Lower leg skin (tissue), 4 donors: Measurements from ENCODE around the gene SSR4. TPM values are rescaled to one million over a fixed set of nuclear protein-coding genes. Genes with fewer than 3 reads are reported as not detected.

Experiments
- DNase-seq, 2 donors: peaks; one replicate each; pipeline ENCODE4 v3.0.0-alpha.2; 2019; ENCODE audit warnings: low spot score in 2 of 2
- H3K4me3 ChIP-seq: fragments of 200-600 bp; sonication (generic); 2 replicates; pipeline ENCODE4 v1.5.1; 2017; ENCODE audit warnings: mild to moderate bottlenecking, low read depth; ENCODE audit not compliant: poor library complexity, severe bottlenecking
- CTCF ChIP-seq, 3 donors: fragments of 450-650 bp; IDR thresholded peaks; one replicate each; pipeline ENCODE4 v1.5.1; 2016; ENCODE audit warnings: antibody characterized with exemption in 3 of 3, mild to moderate bottlenecking in 3 of 3, moderate library complexity in 2 of 3
- POLR2A ChIP-seq, 2 donors: fragments of 450-650 bp; IDR thresholded peaks; one replicate each; pipeline ENCODE4 v1.6.1; 2016 to 2017; ENCODE audit warnings: antibody characterized with exemption in 2 of 2, mild to moderate bottlenecking in 1 of 2, moderate library complexity in 1 of 2
- WGBS, 2 donors: methylation state at CpG; one replicate each; pipeline ENCODE4 v1.1.5; 2018; 5-methylcytosine and 5-hydroxymethylcytosine counted together
- intact Hi-C: fragments of 100-400 bp; cut with DNase I; formaldehyde crosslinking; loops from one replicate; pipeline ENCODE4 v1.15.0; 2023; ENCODE audit warnings: low total_unique reads
- total RNA-seq, 4 donors: library from RNA; depleted of rRNA; stranded (reverse); fragments of >200 nt; gene quantifications; one replicate each; pipeline ENCODE4 v1.1.0, GENCODE V29; 2016

Gene SSR4
- total RNA-seq, 4 donors from 2014 or later: 90.2 to 169 (median 156) TPM

GRCh38 chrX:153782313-153782712, 12.2 kb upstream of the SSR4 start:
- intact Hi-C loops: no loop called here
- no peak overlapping the region for H3K4me3 ChIP-seq
- TF ChIP-seq CTCF (IDR thresholded peaks at IDR 0.05) (no peak), POLR2A (IDR thresholded peaks at IDR 0.05) (no peak)
- WGBS, 2 donors: 20 to 65% methylated on average over 3 to 10 of the region's 11 CpGs
- no peak for DNase-seq

DNA sequence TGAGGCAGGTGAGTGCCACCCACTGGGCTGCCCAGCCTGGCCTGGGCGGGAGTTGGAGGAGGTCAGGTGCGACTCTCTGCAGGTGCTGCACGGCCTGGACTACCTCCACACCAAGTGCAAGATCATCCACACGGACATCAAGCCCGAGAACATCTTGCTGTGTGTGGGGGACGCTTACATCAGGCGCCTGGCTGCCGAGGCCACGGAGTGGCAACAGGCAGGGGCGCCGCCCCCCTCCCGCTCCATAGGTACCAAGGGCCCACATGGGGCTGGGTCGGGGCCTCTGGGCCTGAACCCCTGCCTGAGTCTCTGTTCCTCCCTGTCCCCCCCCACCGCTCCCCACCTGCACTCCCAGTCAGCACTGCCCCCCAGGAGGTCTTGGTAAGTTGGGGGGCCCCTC, 11.6 kb upstream of the SSR4 start:
- no peak overlapping the region for H3K4me3 ChIP-seq
- WGBS, 2 donors: 96% methylated on average over 14 of the region's 14 CpGs; no CpG with 5 or more reads in 1 of the 2 donors
- no peak for DNase-seq
- intact Hi-C loops: no loop called here
- TF ChIP-seq CTCF (IDR thresholded peaks at IDR 0.05) (no peak), POLR2A (IDR thresholded peaks at IDR 0.05) (no peak)

GRCh38 chrX:153783378-153784013, 11.0 kb upstream of the SSR4 start:
- TF ChIP-seq POLR2A (IDR thresholded peaks at IDR 0.05) (no peak), CTCF (IDR thresholded peaks at IDR 0.05) (no peak)
- intact Hi-C loops: no loop called here
- 79 to 81% methylated on average over 14 to 21 of the region's 24 CpGs for WGBS, 2 donors
- DNase-seq: no peak
- no peak overlapping the region for H3K4me3 ChIP-seq

GRCh38 chrX:153784325-153784967, 10.0 kb upstream of the SSR4 start:
- no peak for TF ChIP-seq CTCF (IDR thresholded peaks at IDR 0.05)
- TF ChIP-seq POLR2A (IDR thresholded peaks at IDR 0.05): no peak
- DNase-seq: no peak
- H3K4me3 ChIP-seq: no peak overlapping the region
- 88% methylated on average over 27 of the region's 27 CpGs; no CpG with 5 or more reads in 1 of the 2 donors for WGBS, 2 donors
- intact Hi-C loops: no loop called here

- no peak for DNase-seq
- intact Hi-C loops: no loop called here
- H3K4me3 ChIP-seq: no peak overlapping the region
- no peak for TF ChIP-seq CTCF (IDR thresholded peaks at IDR 0.05)
- TF ChIP-seq POLR2A (IDR thresholded peaks at IDR 0.05): no peak
- 76 to 85% methylated on average over 10 to 15 of the region's 15 CpGs for WGBS, 2 donors
These were observed 7.8 kb upstream of the SSR4 start for GRCh38 chrX:153786669-153787068.
